ENCODE measurements around the gene ZNF213. TPM values are rescaled to one million over a fixed set of nuclear protein-coding genes. Genes with fewer than 3 reads are reported as not detected.

ZNF213 gene
- total RNA-seq, 1 donor from 2014 or later = 25.3 TPM

- no peak for TF ChIP-seq CTCF (IDR thresholded peaks at IDR 0.05)
- peaks cover 0 to 6% of the 10 kb centered on the region in 2 donors for H3K4me1 ChIP-seq
- intact Hi-C loops (cut with DNase I) = loop anchor here (5.0 kb wide), 1 partner anchor 38 kb away; no protein-coding TSS in a partner anchor
- DNase-seq (ENCODE audit: low spot score in 2 of 2) = peak; percentile 59 to 93
- H3K27ac ChIP-seq = no peak overlapping the region
- H3K4me3 ChIP-seq = peak overlapping the region; percentile 26 to 38
- H3K27me3 ChIP-seq = no peaks in the 10 kb centered on the region
- H3K9me3 ChIP-seq = no peaks in the 10 kb centered on the region
- no peaks in the 10 kb centered on the region for H3K36me3 ChIP-seq
These were observed 34.9 kb upstream of the ZNF213 start for GRCh38 chr16:3099732-3100499.

- Histone ChIP-seq H3K4me1 (peaks cover 0 to 6% of the 10 kb centered on the region in 2 donors), H3K36me3 (no peaks in the 10 kb centered on the region), H3K27ac (no peak overlapping the region), H3K27me3 (no peaks in the 10 kb centered on the region), H3K4me3 (no peak overlapping the region), H3K9me3 (no peaks in the 10 kb centered on the region)
- DNase-seq (ENCODE audit: low spot score in 2 of 2) = no peak
- TF ChIP-seq CTCF (IDR thresholded peaks at IDR 0.05) = peak; percentile 14 to 26 (median 22)
- intact Hi-C loops (cut with DNase I) = no loop called here
These were observed 33.6 kb upstream of the ZNF213 start for GRCh38 chr16:3101018-3101840.

- Histone ChIP-seq H3K27ac (no peak overlapping the region), H3K4me1 (peaks cover under 1 to 8% of the 10 kb centered on the region in 2 donors), H3K9me3 (no peaks in the 10 kb centered on the region), H3K4me3 (no peak overlapping the region), H3K27me3 (no peaks in the 10 kb centered on the region), H3K36me3 (no peaks in the 10 kb centered on the region)
- intact Hi-C loops (cut with DNase I) = no loop called here
- TF ChIP-seq CTCF (IDR thresholded peaks at IDR 0.05) = no peak
- DNase-seq (ENCODE audit: low spot score in 2 of 2) = no peak
These were observed 32.9 kb upstream of the ZNF213 start for GRCh38 chr16:3101841-3102470.

GRCh38 chr16:3106205-3106928 is 28.5 kb upstream of the ZNF213 start:
- Histone ChIP-seq H3K27me3 (no peaks in the 10 kb centered on the region), H3K4me3 (peak overlapping the region; percentile 58 to 73), H3K9me3 (no peaks in the 10 kb centered on the region), H3K27ac (peak overlapping the region; percentile 46 to 48), H3K36me3 (no peaks in the 10 kb centered on the region), H3K4me1 (peaks cover 4 to 5% of the 10 kb centered on the region in 2 donors)
- intact Hi-C loops (cut with DNase I) = loop anchor here (1.0 kb wide), 3 partner anchors 18 to 47 kb away; no protein-coding TSS in a partner anchor
- TF ChIP-seq CTCF (IDR thresholded peaks at IDR 0.05) = no peak
- peak; percentile 63 to 96 for DNase-seq (ENCODE audit: low spot score in 2 of 2)

All from ascending aorta (tissue), 2 donors.